ENCODE measurements around the gene TESK2.

GRCh38 chr1:45501505-45501859, 10.5 kb upstream of the TESK2 start:
- TF ChIP-seq POLR2AphosphoS5 (IDR thresholded peaks at IDR 0.05): no peak
- no peak for TF ChIP-seq POLR2A (IDR thresholded peaks at IDR 0.05)
- TF ChIP-seq CTCF (IDR thresholded peaks at IDR 0.05 in 8 of 11, conservative IDR thresholded peaks at IDR 0.05 in 3 of 11): no peak
